GM19372 (cell line): ENCODE measurements around the gene ZNF429.
"Not testable (repeated sequence)": the region's sequence is repeated elsewhere in the genome, so short reads cannot be mapped to it uniquely, and the experiment has no call there.

Experiments
- ATAC-seq: cut with Tn5 transposase; IDR thresholded peaks from one replicate; pipeline ENCODE4 v1.9.1; 2021; ENCODE audit warnings: mild to moderate bottlenecking, low read depth, moderate library complexity; ENCODE audit not compliant: unreplicated experiment

ZNF429 gene

DNA sequence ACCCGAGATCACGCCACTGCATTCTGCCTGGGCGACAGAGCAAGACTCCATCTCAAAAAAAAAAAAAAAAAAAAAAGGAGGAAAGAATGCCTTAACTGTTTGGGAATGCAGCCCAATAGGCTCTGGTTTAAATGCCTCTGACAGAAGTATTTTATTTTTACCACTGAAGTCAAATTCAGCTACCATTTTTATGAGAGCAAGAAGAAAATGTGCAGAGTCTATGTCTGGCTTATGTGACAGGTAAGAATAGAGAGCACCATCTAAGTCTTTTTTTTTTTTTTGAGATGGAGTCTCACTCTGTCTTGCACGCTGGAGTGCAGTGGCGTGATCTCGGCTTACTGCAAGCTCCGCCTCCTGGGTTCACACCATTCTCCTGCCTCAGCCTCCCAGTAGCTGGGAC, 7.2 kb downstream of the ZNF429 start:
- not testable (repeated sequence) for ATAC-seq

- no peak for ATAC-seq
These were observed 8.2 kb downstream of the ZNF429 start for GRCh38 chr19:21513651-21514050.

DNA sequence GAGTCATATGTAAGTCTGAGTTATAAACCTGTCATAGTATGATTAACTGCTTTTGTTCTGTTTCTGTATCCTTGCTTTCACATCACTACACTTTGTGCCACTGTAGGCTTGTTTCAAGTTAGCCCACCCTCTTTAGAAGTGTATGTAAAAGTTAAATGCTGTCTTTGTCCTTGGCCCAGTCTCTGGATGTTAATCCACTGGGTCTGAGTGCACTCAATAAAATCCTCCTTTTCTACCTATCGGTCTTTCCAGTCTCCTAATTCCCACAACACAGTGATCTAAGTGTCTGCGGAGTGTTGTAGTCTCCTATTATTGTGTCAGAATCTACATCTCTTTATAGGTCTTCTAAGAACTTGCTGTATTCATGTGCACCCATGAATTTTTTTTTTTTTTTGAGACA, 14.1 kb downstream of the ZNF429 start:
- no peak for ATAC-seq

GRCh38 chr19:21532904-21533303, 27.5 kb downstream of the ZNF429 start:
- ATAC-seq = no peak

DNA sequence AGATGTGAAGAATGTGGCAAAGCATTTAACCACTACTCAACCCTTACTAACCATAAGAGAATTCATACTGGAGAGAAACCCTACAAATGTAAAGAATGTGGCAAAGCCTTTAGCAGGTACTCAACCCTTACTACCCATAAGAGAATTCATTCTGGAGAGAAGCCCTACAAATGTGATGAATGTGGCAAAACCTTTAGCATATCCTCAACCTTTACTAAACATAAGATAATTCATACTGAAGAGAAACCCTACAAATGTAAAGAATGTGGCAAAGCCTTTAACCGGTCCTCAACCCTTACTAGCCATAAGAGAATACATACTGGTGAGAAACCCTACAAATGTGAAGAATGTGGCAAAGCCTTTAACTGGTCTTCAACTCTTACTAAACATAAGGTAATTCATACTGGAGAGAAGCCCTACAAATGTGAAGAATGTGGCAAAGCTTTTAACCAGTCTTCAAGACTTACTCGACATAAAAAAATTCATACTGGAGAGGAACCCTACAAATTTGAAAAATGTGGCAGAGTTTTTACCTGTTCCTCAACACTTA, 31.4 kb downstream of the ZNF429 start:
- ATAC-seq = not testable (repeated sequence)

- ATAC-seq = no peak
These were observed 54.0 kb downstream of the ZNF429 start for GRCh38 chr19:21559444-21559843.

DNA sequence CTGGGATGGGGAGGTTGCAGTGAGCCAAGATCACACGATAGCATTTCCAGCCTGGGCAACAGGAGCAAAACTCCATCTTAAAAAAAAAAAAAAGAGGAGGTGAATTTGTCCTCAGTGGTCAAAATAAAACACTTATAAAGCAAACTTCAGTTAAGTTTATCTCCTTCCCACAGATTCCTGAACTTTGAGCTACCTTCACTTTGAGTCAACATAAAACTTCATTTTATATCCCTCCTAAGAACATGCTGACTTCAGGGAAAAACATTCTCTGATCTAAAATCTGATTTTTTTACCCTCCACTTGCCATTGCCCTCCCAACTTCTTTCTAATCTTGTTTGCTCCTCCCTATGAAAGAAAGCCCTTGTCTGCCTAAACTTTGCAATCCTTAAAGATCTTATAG, 59.0 kb downstream of the ZNF429 start:
- ATAC-seq = no peak

GRCh38 chr19:21566073-21566472, 60.7 kb downstream of the ZNF429 start:
- ATAC-seq = no peak

DNA sequence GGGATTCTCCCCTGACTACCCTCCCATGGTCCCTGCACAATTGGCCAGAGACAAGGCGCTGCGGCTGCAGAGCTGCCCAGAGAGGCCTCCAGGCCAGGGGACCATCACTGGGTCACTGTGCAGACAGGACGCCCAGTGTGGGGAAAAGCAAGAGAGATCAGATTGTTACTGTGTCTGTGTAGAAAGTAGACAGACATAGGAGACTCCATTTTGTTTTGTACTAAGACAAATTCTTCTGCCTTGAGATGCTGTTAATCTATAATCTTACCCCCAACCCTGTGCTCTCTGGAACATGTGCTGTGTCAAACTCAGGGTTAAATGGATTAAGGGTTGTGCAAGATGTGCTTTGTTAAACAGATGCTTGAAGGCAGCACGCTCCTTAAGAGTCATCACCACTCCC, 62.4 kb downstream of the ZNF429 start:
- ATAC-seq = not testable (repeated sequence)

DNA sequence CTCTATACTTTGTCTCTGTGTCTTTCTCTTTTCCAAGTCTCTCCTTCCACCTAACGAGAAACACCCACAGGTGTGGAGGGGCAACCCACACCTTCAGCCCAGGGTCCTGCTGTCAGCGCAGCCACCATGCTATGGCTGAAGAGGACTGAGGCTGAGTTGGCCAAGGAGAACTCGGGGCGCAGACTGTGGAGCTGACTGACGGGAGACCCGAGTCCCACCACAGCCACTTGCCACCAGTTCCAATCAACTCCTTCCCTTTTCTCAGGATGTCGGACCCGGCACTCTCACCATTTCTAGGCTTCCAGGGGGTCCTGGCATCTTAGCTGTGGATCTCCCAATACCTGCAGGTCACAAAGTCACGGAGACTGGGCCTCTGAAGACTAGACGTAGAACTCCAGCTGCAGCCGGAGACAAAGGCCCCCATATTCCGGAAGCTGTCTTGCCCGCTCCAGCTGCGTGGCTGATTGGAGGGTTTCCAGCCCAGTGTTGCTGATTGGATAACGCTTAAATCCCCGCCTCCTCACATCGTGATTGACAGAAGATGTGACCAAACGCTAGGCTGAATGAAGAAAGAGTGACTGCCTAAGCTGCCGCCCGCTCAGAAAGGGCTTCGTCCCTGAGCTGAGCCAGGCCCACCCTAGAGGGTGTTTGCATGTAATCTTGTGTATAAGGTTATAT, 63.6 kb downstream of the ZNF429 start:
- no peak for ATAC-seq

DNA sequence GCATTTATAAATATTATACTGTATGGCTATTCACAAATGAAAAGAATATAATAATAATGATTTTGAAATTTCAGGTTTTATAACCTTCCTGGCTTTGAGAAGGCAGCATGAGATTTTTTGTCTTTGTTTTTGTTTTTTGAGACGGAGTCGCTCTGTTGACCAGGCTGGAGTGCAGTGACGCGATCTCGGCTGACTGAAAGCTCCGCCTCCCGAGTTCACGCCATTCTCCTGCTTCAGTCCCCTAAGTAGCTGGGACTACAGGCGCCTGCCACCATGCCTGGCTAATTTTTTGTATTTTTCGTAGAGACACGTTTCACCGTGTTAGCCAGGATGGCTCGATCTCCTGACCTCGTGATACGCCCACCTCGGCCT, 64.1 kb downstream of the ZNF429 start:
- no peak for ATAC-seq

DNA sequence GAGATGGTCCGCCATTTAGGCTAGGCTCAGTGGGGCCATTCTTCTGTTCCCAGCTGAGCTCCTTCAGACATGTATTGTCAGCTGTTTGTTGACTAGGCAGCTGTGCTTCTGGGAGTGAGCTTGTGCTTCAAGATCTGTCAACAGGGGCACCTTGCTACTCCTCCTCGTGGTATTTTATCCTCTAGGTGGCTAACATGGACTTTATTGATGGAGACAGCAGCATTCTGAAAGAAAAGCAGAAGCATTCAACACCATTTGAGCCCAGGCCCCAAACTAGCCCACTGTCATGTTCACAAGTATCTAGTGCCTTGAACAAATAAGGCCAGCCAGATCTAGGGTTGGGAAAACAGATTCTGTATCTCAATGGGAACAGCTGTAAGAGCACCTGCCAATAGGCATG, 65.9 kb downstream of the ZNF429 start:
- ATAC-seq = no peak

- no peak for ATAC-seq
These were observed 69.2 kb downstream of the ZNF429 start for GRCh38 chr19:21574607-21575006.

- no peak for ATAC-seq
These were observed 71.1 kb downstream of the ZNF429 start for GRCh38 chr19:21576481-21576880.

- ATAC-seq = no peak
These were observed 74.7 kb downstream of the ZNF429 start for GRCh38 chr19:21580101-21580500.

DNA sequence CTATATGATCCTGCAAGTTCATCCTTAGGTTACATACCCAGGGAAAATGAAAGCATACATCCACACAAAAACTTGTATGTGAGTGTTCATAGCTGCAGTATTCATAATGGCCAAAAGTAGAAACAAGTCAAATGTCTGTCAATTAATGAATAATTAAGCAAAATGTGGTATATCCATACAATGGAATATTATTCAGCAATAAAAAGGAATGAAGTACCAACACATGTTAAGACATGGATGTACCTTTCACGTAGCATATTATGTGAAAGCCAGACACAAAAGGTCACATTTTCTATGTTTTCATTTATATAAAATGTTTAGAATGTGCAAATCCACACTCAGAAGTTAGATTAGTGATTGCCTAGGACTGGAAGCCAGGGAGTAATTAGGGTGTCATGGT, 75.4 kb downstream of the ZNF429 start:
- no peak for ATAC-seq

GRCh38 chr19:21581646-21582240, 76.3 kb downstream of the ZNF429 start:
- ATAC-seq = no peak

- ATAC-seq = no peak
These were observed 79.1 kb downstream of the ZNF429 start for GRCh38 chr19:21584537-21584936.

DNA sequence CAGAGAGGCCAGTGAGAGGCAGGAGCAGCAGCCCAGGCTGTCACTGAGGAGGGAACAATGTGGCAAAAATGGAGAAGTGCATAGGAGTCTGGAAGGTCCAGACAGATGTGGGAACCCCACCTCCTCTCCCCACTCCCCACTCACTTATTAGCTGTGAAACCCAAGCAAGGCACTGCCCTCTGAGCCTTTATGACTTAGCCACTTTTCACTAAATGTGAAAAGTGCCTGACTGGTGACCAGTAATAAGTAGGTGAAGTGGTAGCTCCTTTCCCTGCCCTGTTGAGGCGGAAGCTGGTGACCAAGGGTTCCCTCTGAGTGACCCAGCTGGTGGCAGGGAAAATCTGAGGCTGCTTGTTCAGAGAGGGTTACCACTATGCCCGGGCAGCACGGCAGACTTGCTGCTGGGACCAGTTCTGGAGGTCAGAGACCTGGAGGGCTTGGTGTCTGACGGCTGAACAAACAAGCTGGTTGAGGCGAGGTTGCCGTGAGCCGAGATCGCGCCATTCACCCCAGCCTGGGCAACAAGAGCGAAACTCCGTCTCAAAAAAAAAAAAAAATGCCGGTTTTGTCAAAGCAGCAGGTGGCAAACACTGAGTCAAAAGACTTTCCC, 80.0 kb downstream of the ZNF429 start:
- no peak for ATAC-seq

- no peak for ATAC-seq
These were observed 81.1 kb downstream of the ZNF429 start for GRCh38 chr19:21586311-21587116.

GRCh38 chr19:21587117-21587461, 81.7 kb downstream of the ZNF429 start:
- no peak for ATAC-seq
